GM23338 (cell line): ENCODE data around the gene UGT1A3. TPM values are rescaled to one million over a fixed set of nuclear protein-coding genes. Genes with fewer than 3 reads are reported as not detected.

ENCODE experiments used
- ATAC-seq: fragments of 200-7000 bp; cut with Tn5 transposase; 3 replicates; pipeline ENCODE4 v1.9.1; 2020
- DNase-seq: peaks from one replicate; pipeline ENCODE4 v3.0.0-alpha.2; 2015; ENCODE audit warnings: low spot score
- H2AFZ ChIP-seq: fragments of 200-600 bp; sonication (generic); 2 replicates; pipeline ENCODE4 v1.8.0; 2016; ENCODE audit warnings: antibody characterized with exemption, mild to moderate bottlenecking, moderate library complexity
- H3F3A ChIP-seq: fragments of 200-600 bp; sonication (generic); replicated peaks from 2 replicates; pipeline ENCODE4 v1.8.0; 2017; ENCODE audit warnings: antibody characterized with exemption, mixed run types, low read depth
- H3K27ac ChIP-seq: fragments of 200-600 bp; sonication (generic); 2 replicates; pipeline ENCODE4 v1.6.1; 2016; ENCODE audit warnings: low read depth
- H3K27me3 ChIP-seq: fragments of 200-600 bp; sonication (generic); 2 replicates; pipeline ENCODE4 v1.8.0; 2016; ENCODE audit warnings: mild to moderate bottlenecking, mixed run types, moderate library complexity; ENCODE audit not compliant: insufficient read depth
- H3K36me3 ChIP-seq: fragments of 200-600 bp; sonication (generic); 2 replicates; pipeline ENCODE4 v1.8.0; 2016; ENCODE audit warnings: mild to moderate bottlenecking; ENCODE audit not compliant: insufficient read depth
- H3K4me1 ChIP-seq: fragments of 200-600 bp; sonication (generic); 2 replicates; pipeline ENCODE4 v1.8.0; 2016; ENCODE audit warnings: mild to moderate bottlenecking, moderate library complexity; ENCODE audit not compliant: insufficient read depth
- H3K4me2 ChIP-seq: fragments of 200-600 bp; sonication (generic); 2 replicates; pipeline ENCODE4 v1.7.1; 2017; ENCODE audit warnings: mixed run types
- H3K4me3 ChIP-seq: fragments of 200-600 bp; sonication (generic); 2 replicates; pipeline ENCODE4 v1.6.1; 2016; ENCODE audit warnings: mixed run types
- H3K79me2 ChIP-seq: fragments of 200-600 bp; sonication (generic); replicated peaks from 2 replicates; pipeline ENCODE4 v1.8.0; 2017; ENCODE audit warnings: mild to moderate bottlenecking; ENCODE audit not compliant: insufficient read depth
- H3K9me2 ChIP-seq: fragments of 200-600 bp; sonication (generic); 2 replicates; pipeline ENCODE4 v1.8.0; 2017; ENCODE audit not compliant: insufficient read depth
- H4K20me1 ChIP-seq: fragments of 200-600 bp; sonication (generic); replicated peaks from 2 replicates; pipeline ENCODE4 v1.8.0; 2017; ENCODE audit warnings: mild to moderate bottlenecking; ENCODE audit not compliant: insufficient read depth
- H3K27ac Mint-ChIP-seq: 2 replicates; pipeline ENCODE4 v1.8.0; 2020; ENCODE audit warnings: inconsistent platforms, mild to moderate bottlenecking, moderate library complexity, mixed read lengths
- H3K27me3 Mint-ChIP-seq: 3 replicates; pipeline ENCODE4 v1.8.0; 2022; ENCODE audit warnings: low read depth, mild to moderate bottlenecking, moderate library complexity, mixed read lengths, inconsistent platforms; ENCODE audit not compliant: insufficient read depth, poor library complexity
- H3K36me3 Mint-ChIP-seq: 3 replicates; pipeline ENCODE4 v1.8.0; 2021; ENCODE audit warnings: low read depth, mild to moderate bottlenecking, inconsistent platforms, moderate library complexity, mixed read lengths
- H3K4me1 Mint-ChIP-seq: 3 replicates; pipeline ENCODE4 v1.8.0; 2020; ENCODE audit warnings: mild to moderate bottlenecking, inconsistent platforms, mixed read lengths
- H3K4me3 Mint-ChIP-seq: 3 replicates; pipeline ENCODE4 v1.8.0; 2021; ENCODE audit warnings: moderate library complexity, mild to moderate bottlenecking, inconsistent platforms, mixed read lengths
- H3K9me3 Mint-ChIP-seq: 3 replicates; pipeline ENCODE4 v1.8.0; 2020; ENCODE audit warnings: moderate library complexity, mild to moderate bottlenecking, inconsistent platforms, mixed read lengths
- CREB1 ChIP-seq: fragments of 250-450 bp; sonication (Bioruptor Pico); IDR thresholded peaks from 2 replicates; pipeline ENCODE4 v1.5.0; 2020; ENCODE audit warnings: low read depth, mild to moderate bottlenecking, moderate library complexity
- CTCF ChIP-seq, 2 experiments: fragments of 200-600 bp in 1 of 2; sonication (generic) in 1 of 2; conservative IDR thresholded peaks; 2 replicates each; pipeline versions ENCODE4 v1.5.1 to v1.6.1; 2016 to 2017; ENCODE audit warnings: antibody characterized with exemption in 2 of 2, low read depth in 2 of 2, mild to moderate bottlenecking in 2 of 2, moderate library complexity in 1 of 2
- ETS1 ChIP-seq: IDR thresholded peaks from 2 replicates; pipeline ENCODE4 v1.6.1; 2016; ENCODE audit warnings: antibody characterized with exemption
- EZH2 ChIP-seq: fragments of 200-600 bp; sonication (generic); IDR thresholded peaks from one replicate; pipeline ENCODE4 v1.8.0; 2017; ENCODE audit warnings: antibody characterized with exemption, mild to moderate bottlenecking, low read depth; ENCODE audit not compliant: unreplicated experiment
- EZH2phosphoT487 ChIP-seq: fragments of 200-600 bp; sonication (generic); IDR thresholded peaks from one replicate; pipeline ENCODE4 v1.8.1; 2018; ENCODE audit warnings: antibody characterized with exemption; ENCODE audit not compliant: unreplicated experiment
- JUNB ChIP-seq: IDR thresholded peaks from one replicate; pipeline ENCODE4 v1.6.1; 2016; ENCODE audit warnings: antibody characterized with exemption; ENCODE audit not compliant: unreplicated experiment
- NANOG ChIP-seq: IDR thresholded peaks from 2 replicates; pipeline ENCODE4 v1.6.1; 2016; ENCODE audit warnings: antibody characterized with exemption, borderline replicate concordance
- POLR2AphosphoS5 ChIP-seq: IDR thresholded peaks from 2 replicates; pipeline ENCODE4 v1.6.1; 2016; ENCODE audit warnings: antibody characterized with exemption, low read depth
- REST ChIP-seq: IDR thresholded peaks from one replicate; pipeline ENCODE4 v1.6.1; 2018; ENCODE audit warnings: antibody characterized with exemption; ENCODE audit not compliant: unreplicated experiment
- STAT1 ChIP-seq: IDR thresholded peaks from one replicate; pipeline ENCODE4 v1.6.1; 2016; ENCODE audit warnings: antibody characterized with exemption; ENCODE audit not compliant: unreplicated experiment
- ZNF114 ChIP-seq: fragments of 250-450 bp; sonication (Bioruptor Pico); IDR thresholded peaks from 2 replicates; pipeline ENCODE4 v1.5.0; 2020; ENCODE audit warnings: mild to moderate bottlenecking, moderate library complexity
- ZNF331 ChIP-seq: fragments of 250-450 bp; sonication (Bioruptor Pico); IDR thresholded peaks from 2 replicates; pipeline ENCODE4 v1.5.0; 2020; ENCODE audit warnings: low read depth, mild to moderate bottlenecking, moderate library complexity
- ZNF462 ChIP-seq: fragments of 250-450 bp; sonication (Bioruptor Pico); IDR thresholded peaks from 2 replicates; pipeline ENCODE4 v1.5.0; 2020; ENCODE audit warnings: mild to moderate bottlenecking, moderate library complexity
- polyA plus RNA-seq: library from polyadenylated mRNA; unstranded; fragments of >200 nt; fragmentation: Nextera tagmentation; extraction: Ambion mirVana; gene quantifications from 2 replicates; pipeline ENCODE4 v1.2.1, GENCODE V29; 2016
- total RNA-seq: library from RNA; depleted of rRNA; stranded (reverse); fragments of >200 nt; shearing (Covaris generic); gene quantifications from 2 replicates; pipeline ENCODE4 v1.2.3, GENCODE V29; 2014

Gene UGT1A3
- total and polyA plus RNA-seq, 2 experiments from 2014 or later: not detected

- Histone ChIP-seq H3K4me2 (no peak overlapping the region), H3K9me2 (peaks cover 5% of the 10 kb centered on the region; the same call in 1 of the 2 replicates), H3K27ac (no peak overlapping the region), H3K79me2 (no peaks in the 10 kb centered on the region), H3K36me3 (no peaks in the 10 kb centered on the region), H3K4me3 (no peak overlapping the region), H3K27me3 (no peaks in the 10 kb centered on the region), H3K4me1 (no peaks in the 10 kb centered on the region), H2AFZ (no peak overlapping the region), H4K20me1 (no peaks in the 10 kb centered on the region), H3F3A (no peaks in the 10 kb centered on the region)
- Mint-ChIP-seq H3K4me3 (no peak overlapping the region), H3K36me3 (no peaks in the 10 kb centered on the region), H3K27me3 (peaks cover 8% of the 10 kb centered on the region), H3K27ac (no peak overlapping the region), H3K9me3 (no peaks in the 10 kb centered on the region; the same call in 2 of the 3 replicates), H3K4me1 (peaks cover 4% of the 10 kb centered on the region; the same call in 1 of the 3 replicates)
- ATAC-seq (no peak), DNase-seq (peak; percentile 17)
- TF ChIP-seq EZH2 (no peak), CTCF (conservative IDR thresholded peaks at IDR 0.05; ENCODE audit: low read depth in 2 of 2) (no peak), EZH2phosphoT487 (no peak), ZNF114 (CRISPR knock-in tag) (no peak), STAT1 (no peak), NANOG (no peak), ZNF331 (no peak), POLR2AphosphoS5 (no peak), ETS1 (no peak), JUNB (no peak), REST (no peak), ZNF462 (CRISPR knock-in tag) (no peak), CREB1 (no peak)
These were observed 19.9 kb upstream of the UGT1A3 start for GRCh38 chr2:233708942-233709341.
